Measurements from ENCODE around the gene TCF7L1.
A peak's percentile ranks its signal among the peaks of the same experiment; 100 is the strongest.
"Not testable (repeated sequence)": the region's sequence is repeated elsewhere in the genome, so short reads cannot be mapped to it uniquely, and the experiment has no call there.

TCF7L1 gene

GRCh38 chr2:85184990-85185389, 51.8 kb downstream of the TCF7L1 start:
- no peak for DNase-seq

- no peak for DNase-seq
Observed at GRCh38 chr2:85185431-85185940, 52.3 kb downstream of the TCF7L1 start.

GRCh38 chr2:85187069-85187468, 53.9 kb downstream of the TCF7L1 start:
- DNase-seq: no peak

DNA sequence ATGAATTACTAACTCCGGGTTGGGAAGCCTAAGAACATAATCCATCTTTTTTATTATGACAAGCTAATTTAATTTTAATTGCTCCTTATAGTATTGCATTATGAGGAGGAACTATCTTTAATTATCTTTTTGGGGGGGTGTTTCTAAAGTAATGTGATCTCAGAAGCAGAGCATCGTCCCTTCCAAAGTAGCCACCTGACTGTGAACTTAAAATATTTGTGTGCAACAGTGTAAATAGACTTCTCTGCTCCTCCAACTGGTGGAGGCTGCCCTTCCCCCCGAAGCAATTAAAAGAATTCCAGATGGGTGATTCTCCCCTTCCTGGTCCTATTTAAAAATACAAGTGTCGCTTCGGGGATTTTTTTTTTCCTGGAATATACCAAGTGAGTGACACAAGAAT, 55.7 kb downstream of the TCF7L1 start:
- no peak for DNase-seq

GRCh38 chr2:85189606-85190270, 56.5 kb downstream of the TCF7L1 start:
- peak; percentile 94 for DNase-seq

GRCh38 chr2:85191157-85191556, 58.0 kb downstream of the TCF7L1 start:
- DNase-seq: no peak

- DNase-seq: no peak
Observed at GRCh38 chr2:85194780-85195480, 61.7 kb downstream of the TCF7L1 start.

- DNase-seq: no peak
Observed at GRCh38 chr2:85195956-85196355, 62.8 kb downstream of the TCF7L1 start.

- no peak for DNase-seq
Observed at GRCh38 chr2:85199698-85200097, 66.5 kb downstream of the TCF7L1 start.

DNA sequence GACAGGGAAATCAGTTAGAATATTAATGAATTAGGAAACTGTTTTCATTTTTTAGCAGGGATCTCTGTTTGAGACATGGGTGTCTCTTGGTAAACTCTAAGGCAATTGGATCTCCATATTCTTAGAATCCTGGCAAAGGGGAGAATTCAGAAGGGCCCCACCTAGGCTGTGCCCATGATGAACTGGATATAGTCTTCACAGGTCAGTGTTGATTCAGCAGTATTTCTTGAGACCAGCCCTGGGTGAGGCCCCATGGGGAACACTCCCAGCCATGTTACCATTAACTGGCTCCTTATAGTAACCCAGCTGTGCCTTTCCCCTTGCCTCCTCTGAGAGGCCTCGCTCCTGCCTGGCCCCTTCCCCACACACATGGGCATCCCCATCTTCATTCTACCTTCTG, 76.7 kb downstream of the TCF7L1 start:
- DNase-seq: no peak

DNA sequence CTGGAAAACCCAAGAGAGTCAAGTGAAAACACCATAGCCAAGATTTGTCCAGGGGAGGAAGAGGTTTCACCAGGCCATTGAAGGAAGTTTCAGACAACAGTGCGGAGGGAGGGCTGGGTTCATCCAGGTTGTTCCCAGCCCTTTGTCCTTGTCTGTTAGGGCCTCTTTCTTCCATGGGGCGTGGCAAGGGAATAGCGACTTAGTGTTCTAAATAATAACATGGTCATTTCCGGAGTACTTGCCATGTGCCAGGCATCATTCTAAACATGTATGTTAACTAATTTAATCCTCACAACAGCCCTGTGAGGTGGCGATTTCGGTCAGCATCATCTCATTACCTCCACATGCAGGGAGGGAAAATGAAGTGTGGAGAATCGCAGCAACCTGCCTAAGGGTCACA, 77.3 kb downstream of the TCF7L1 start:
- DNase-seq: no peak

GRCh38 chr2:85211606-85212005, 78.4 kb downstream of the TCF7L1 start:
- DNase-seq: not testable (repeated sequence)

DNA sequence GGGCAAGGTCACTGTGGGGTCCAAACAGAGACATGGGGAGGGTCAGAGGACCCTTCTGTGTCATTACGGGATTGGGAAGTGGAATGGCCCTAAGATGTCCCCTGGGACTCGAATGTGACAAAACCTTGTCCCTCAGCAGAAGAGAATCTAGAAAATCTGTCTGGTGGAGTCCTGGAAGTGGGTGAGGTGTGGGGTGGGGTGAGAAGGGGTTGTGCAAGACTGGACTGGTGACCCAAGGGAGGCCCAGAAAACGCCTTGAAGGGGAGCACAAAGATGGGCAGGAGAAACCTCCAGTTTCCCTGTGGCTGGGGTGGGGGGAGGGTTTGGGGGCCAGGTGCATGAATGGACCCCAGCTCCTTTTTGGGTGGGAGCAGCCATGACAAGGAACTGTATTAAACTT, 79.6 kb downstream of the TCF7L1 start:
- DNase-seq: no peak

DNA sequence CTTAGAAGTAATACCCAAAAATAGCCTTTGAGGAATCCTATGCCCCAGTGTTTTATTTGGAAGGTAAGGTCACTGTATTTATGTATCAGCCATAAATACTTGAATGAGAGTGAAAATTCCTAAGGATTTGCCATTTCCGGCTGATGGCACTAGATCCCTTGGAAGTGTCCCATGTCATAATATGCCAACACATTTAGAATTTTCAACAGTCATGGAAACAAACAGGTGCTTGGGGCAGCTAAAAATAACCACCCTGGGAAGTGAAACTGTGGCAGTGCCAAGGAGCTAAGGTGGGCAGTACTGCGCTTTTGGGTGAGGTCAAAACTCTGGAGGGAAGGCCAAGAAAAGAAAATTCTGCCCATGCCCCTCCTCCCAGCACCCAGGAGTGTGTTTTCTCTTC, 80.2 kb downstream of the TCF7L1 start:
- no peak for DNase-seq

GRCh38 chr2:85213901-85214512, 80.8 kb downstream of the TCF7L1 start:
- DNase-seq: no peak

DNA sequence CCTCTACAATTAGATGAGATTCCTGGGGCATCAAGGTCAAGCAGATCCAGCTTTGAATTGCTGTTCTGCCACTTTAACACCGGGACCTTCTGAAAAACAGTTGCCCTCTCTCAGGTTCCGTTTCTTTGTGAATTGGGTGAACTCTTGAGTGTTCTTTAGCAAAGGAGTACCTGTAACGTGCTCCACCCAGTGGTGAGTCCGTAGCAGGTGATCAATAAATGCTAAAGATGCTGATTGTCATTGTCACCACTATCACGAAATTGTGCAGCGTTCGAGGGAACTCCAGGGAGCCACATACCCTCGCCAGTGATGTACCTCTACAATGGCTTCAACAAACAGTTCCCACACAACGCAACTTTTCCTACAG, 81.9 kb downstream of the TCF7L1 start:
- no peak for DNase-seq

- peak; percentile 92 for DNase-seq
Observed at GRCh38 chr2:85215448-85216401, 82.5 kb downstream of the TCF7L1 start.

- DNase-seq: no peak
Observed at GRCh38 chr2:85216927-85217326, 83.7 kb downstream of the TCF7L1 start.

DNA sequence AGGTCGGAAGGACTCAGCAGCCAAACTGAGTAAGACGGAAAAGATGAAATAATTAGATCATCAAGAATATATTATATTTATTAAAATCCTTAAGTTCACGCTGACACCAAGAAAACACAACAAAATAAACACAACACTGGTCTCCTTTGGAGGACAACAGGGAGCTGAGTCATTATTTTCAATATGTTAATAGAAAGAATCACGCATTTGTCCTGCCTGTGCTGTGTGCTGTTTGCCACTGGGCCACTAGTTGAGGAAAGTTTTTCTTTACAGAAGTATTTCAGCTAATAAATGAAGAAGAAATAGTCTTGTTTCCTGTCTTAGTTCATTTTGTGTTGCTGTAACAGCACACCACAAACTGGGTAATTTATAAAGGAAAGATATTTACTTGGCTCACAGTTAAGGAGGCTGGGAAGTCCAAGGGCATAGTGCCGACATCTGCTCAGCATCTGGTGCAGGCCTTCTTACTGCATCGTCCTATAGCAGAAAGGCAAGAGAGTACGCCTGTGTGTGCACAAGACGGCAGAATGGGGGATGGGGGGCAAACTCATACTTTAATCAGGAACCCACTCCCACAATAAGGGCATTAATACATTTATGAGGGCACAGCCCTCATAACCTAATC, 88.0 kb downstream of the TCF7L1 start:
- peak; percentile 72 for DNase-seq

- no peak for DNase-seq
Observed at GRCh38 chr2:85222792-85223191, 89.6 kb downstream of the TCF7L1 start.

GRCh38 chr2:85226783-85227182, 93.6 kb downstream of the TCF7L1 start:
- DNase-seq: no peak

GRCh38 chr2:85230679-85231467, 97.7 kb downstream of the TCF7L1 start:
- DNase-seq: no peak

Measured in eye (tissue), 1 donor.